Pancreas (tissue), 10 donors: ENCODE measurements around the gene NHERF1. TPM values are rescaled to one million over a fixed set of nuclear protein-coding genes. Genes with fewer than 3 reads are reported as not detected.

Experiments used
- ATAC-seq, 4 donors: fragments of 200-7000 bp; cut with Tn5 transposase; one replicate each; pipeline versions ENCODE4 v1.8.0 to v1.9.1; 2020; ENCODE audit warnings: mild to moderate bottlenecking in 4 of 4, moderate library complexity in 4 of 4
- DNase-seq, 6 donors: peaks; one replicate each; pipeline ENCODE4 v3.0.0-alpha.2; 2020
- FAIRE-seq: peaks from 2 replicates; lab custom pipeline; 2012; peaks lifted over from hg19 to GRCh38; lab: Jason Lieb, UNC
- H3K27ac ChIP-seq, 4 donors: fragments of 200-600 bp; sonication (generic); 1 replicate in 3 of 4; 2 replicates in 1 of 4; pipeline versions ENCODE4 v1.5.0 to v1.8.0; 2020
- H3K27me3 ChIP-seq, 4 donors: fragments of 200-600 bp; one replicate each; pipeline ENCODE4 v1.8.0; 2021
- H3K36me3 ChIP-seq, 3 donors: fragments of 200-600 bp; sonication (generic) in 1 of 3; one replicate each; pipeline versions ENCODE4 v1.5.0 to v1.8.0; 2020 to 2021
- H3K4me1 ChIP-seq, 3 donors: fragments of 200-600 bp; one replicate each; pipeline ENCODE4 v1.8.0; 2021
- H3K4me3 ChIP-seq, 4 donors: fragments of 200-600 bp; sonication (generic) in 2 of 4; one replicate each; pipeline versions ENCODE4 v1.5.0 to v1.8.0; 2020 to 2021
- H3K9me3 ChIP-seq, 4 donors: fragments of 200-600 bp; one replicate each; pipeline ENCODE4 v1.8.0; 2021
- WGBS, 2 donors: extraction: QIAGEN DNeasy Blood & Tissue Kit; methylation state at CpG; one replicate each; pipeline ENCODE4 v1.1.7; 2013; 5-methylcytosine and 5-hydroxymethylcytosine counted together
- intact Hi-C, 3 donors: fragments of 100-400 bp; cut with DNase I; formaldehyde crosslinking; loops; one replicate each; pipeline versions ENCODE4 v1.11.1 to v1.14.2; 2022
- polyA plus RNA-seq, 2 donors: library from polyadenylated mRNA; stranded (reverse); fragments of 200-250 nt; gene quantifications; one replicate each; pipeline ENCODE4 v1.2.3, GENCODE V29; 2013
- total RNA-seq, 6 donors: library from RNA; stranded (reverse); fragmentation: NEBNext Ultra II Directional in 4 of 6; extraction: Animal tissue kit (Norgen Biotek cat#: 25700) in 4 of 6; gene quantifications; one replicate each; pipeline versions ENCODE4 v1.2.1 to v1.2.4, GENCODE V29; 2021 to 2023
- TF ChIP-seq, protein P1 (sequence below), 4 donors: fragments of 200-600 bp; sonication (generic) in 3 of 4; IDR thresholded peaks; one replicate each; pipeline versions ENCODE4 v1.5.0 to v1.8.0; 2021; ENCODE audit warnings: antibody characterized with exemption in 4 of 4
- donor health status: healthy with polysubstance abuse.
- donor health status: DM: no; HTN: no; CAD: no; lungs with moderate emphysema.
- donor health status: DM: no; HTN: no; CAD: no.
- donor health status: control.
- donor health status: control.
- donor health status: Bipolar disorder and iron deficiency.
- donor health status: DM: yes; HTN: yes; CAD: no.
- donor health status: DM: no; HTN: no; CAD: no.
- donor health status: DM: no; HTN: no; CAD: no.
- donor health status: DM: yes; HTN: yes; CAD: no.

The NHERF1 gene
- total and polyA plus RNA-seq, 8 donors = 40.1 to 91.9 (median 56.5) TPM

DNA sequence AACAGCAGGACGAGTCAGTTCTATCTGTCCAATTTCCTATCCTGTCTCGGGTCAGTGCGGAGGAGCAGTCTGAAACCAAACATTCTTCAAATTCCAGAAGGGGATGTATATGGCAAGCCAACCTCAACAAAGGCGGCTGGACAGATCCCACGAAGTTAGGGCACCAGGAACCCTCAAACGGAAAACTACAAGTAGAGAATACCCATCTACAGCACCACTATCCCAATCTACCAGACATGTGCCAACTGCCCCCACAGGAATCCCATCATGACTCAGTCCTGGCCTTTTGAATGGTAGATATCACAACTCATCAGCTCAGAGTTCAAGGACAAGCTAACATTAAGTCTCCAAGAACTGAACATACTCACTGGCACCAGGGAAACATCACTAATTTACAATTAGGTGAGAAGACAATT is 25.5 kb downstream of the NHERF1 start:
- H3K4me3 ChIP-seq = no peak overlapping the region
- no peak overlapping the region for H3K27ac ChIP-seq
- peaks cover 0 to 19% (median 7%) of the 10 kb centered on the region in 3 donors for H3K36me3 ChIP-seq
- DNase-seq (no peak), ATAC-seq (no peak), FAIRE-seq (no peak)
- intact Hi-C loops = loop anchor here in 1 of 3 donors (5.0 kb wide), 1 partner anchor 37 kb away; the partner anchor contains the start of gene RAB37
- WGBS, 2 donors = 61 to 74% methylated on average over 6 of the region's 6 CpGs
- H3K4me1 ChIP-seq = peaks cover 16 to 38% (median 31%) of the 10 kb centered on the region in 3 donors
- TF ChIP-seq, protein P1, sequence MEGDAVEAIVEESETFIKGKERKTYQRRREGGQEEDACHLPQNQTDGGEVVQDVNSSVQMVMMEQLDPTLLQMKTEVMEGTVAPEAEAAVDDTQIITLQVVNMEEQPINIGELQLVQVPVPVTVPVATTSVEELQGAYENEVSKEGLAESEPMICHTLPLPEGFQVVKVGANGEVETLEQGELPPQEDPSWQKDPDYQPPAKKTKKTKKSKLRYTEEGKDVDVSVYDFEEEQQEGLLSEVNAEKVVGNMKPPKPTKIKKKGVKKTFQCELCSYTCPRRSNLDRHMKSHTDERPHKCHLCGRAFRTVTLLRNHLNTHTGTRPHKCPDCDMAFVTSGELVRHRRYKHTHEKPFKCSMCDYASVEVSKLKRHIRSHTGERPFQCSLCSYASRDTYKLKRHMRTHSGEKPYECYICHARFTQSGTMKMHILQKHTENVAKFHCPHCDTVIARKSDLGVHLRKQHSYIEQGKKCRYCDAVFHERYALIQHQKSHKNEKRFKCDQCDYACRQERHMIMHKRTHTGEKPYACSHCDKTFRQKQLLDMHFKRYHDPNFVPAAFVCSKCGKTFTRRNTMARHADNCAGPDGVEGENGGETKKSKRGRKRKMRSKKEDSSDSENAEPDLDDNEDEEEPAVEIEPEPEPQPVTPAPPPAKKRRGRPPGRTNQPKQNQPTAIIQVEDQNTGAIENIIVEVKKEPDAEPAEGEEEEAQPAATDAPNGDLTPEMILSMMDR (IDR thresholded peaks at IDR 0.05) = no peak
- H3K27me3 ChIP-seq = no peaks in the 10 kb centered on the region
- H3K9me3 ChIP-seq = no peaks in the 10 kb centered on the region

DNA sequence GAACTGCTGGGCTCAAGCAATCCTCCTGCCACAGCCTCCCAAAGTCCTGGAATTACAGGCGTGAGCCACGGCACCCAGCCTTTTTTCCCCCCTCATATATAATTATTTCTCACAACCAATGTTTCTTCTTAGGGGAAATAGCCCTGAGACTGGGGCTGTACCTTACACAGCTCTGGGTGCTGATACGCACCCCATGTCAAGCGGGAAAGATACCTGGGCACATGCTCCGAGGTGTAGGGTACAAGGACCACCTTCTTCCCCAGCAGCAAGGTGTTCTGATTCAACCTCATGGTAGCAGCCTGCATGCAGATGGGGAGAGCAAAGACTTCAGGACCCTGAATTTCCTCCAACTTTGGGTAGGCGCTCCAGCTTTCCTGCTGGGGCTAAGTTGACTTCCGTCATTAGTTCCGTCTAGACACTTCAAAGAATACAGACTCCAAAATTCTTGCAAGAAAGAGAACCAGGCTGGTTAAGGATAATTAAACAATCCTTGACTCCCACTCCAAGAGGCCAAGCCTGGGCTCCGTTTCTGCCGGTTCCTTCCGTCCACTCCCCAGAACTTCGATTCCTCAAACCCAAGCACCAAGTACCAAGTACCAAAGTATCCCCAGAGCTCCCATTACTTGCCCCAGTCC is 27.1 kb downstream of the NHERF1 start:
- TF ChIP-seq, protein P1 (IDR thresholded peaks at IDR 0.05) = no peak
- peak overlapping the region in 2 of 4 donors; percentile 50 to 53 for H3K27ac ChIP-seq
- DNase-seq (peak in 1 of 6 donors; percentile 13), FAIRE-seq (no peak), ATAC-seq (no peak)
- H3K4me3 ChIP-seq = peak overlapping the region; percentile 75 to 95 (median 80)
- intact Hi-C loops = no loop called here
- WGBS, 2 donors = 31 to 33% methylated on average over 12 of the region's 12 CpGs
- peaks cover 0 to 19% (median 7%) of the 10 kb centered on the region in 3 donors for H3K36me3 ChIP-seq
- peaks cover under 1 to 21% (median 15%) of the 10 kb centered on the region in 3 donors for H3K4me1 ChIP-seq
- no peaks in the 10 kb centered on the region for H3K27me3 ChIP-seq
- no peaks in the 10 kb centered on the region for H3K9me3 ChIP-seq

DNA sequence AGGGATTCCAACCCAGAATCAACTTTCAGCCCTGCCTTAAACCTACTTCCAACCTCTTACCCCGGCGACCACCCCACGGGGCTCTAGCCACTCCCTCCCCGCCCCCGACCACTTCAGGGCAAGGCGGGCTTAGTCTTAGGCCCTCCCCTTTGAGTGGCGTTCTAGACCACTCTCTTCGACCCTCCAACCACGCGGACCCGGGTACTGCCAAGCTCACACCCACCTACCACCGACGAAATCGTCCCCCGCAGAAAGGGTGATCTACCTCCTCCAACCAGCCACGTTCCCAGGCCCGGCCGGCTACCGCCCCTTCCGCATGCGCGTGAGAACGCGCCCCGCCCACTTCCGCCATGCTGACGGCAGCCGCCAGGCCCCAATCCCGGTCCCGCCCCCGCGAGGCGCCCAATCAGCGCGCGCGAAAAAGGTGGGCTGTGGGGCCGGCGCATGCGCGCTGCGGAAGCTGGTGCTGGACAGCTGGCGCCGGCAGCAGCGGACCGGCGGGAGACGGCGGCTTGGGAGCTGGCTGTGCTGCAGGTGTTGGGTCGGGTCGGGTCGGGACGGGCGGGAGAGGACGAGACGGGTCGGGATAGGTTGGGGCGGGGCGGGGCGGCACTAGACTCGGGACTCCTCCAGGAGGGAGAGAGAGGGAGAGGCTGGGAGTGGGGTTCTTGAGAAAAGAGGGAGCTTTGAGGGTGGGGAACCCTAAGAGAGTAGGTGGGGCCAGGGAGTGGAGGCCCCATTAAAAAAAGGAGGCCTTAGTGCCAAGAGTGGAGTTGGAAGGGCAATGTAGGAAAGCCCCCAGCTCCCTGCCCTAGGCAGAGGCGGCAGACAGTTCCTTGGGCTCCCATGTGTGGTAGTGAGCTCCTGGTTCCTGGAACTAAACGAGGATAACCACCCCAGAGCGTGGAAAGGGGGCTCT is 27.9 kb downstream of the NHERF1 start, which contains the start of gene NAT9:
Gene NAT9, minus strand, starts transcription at position 302 of the 919 bp plus-strand sequence. CDS start 647 bp downstream, outside the sequence.
- Histone ChIP-seq H3K27ac (peak within 1 kb of the TSS in 2 of 4 donors; percentile 50 to 53), H3K36me3 (peaks cover 0 to 19% (median 7%) of the 10 kb centered on the region in 3 donors), H3K4me1 (peaks cover 0 to 20% (median 15%) of the 10 kb centered on the region in 3 donors), H3K4me3 (peak within 1 kb of the TSS; percentile 75 to 95 (median 80)), H3K27me3 (no peaks in the 10 kb centered on the region), H3K9me3 (no peaks in the 10 kb centered on the region)
- WGBS, 2 donors = 1% methylated on average over 54 to 64 of the region's 64 CpGs
- DNase-seq = peak; percentile 96 to 100 (median 99)
- peak; percentile 96 to 99 (median 97) for ATAC-seq
- no peak for FAIRE-seq
- intact Hi-C loops = no loop called here
- TF ChIP-seq, protein P1 (IDR thresholded peaks at IDR 0.05) = no peak

DNA sequence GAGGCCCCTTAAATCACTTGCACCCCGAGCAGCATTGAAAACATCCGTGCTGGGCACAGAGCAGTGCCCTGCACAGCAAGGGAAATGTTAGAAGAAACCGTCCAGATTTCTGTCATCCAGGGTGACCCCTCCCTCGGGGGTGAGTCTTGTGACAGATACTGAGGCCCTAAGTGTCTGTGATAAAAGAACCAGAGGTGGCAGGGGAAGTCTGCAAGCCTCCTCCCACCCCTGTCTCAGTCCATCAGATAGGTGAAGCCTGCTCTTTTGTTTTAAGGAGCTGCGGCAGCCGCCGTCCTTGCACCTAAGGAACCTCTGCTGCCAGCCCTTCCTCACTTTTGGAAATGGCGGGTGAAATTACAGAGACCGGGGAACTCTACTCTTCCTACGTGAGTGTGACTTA is 28.6 kb downstream of the NHERF1 start:
- TF ChIP-seq, protein P1 (IDR thresholded peaks at IDR 0.05) = no peak
- Histone ChIP-seq H3K27me3 (no peaks in the 10 kb centered on the region), H3K4me1 (peaks cover 0 to 20% (median 15%) of the 10 kb centered on the region in 3 donors), H3K27ac (no peak overlapping the region), H3K4me3 (peak overlapping the region; percentile 75 to 95 (median 80)), H3K9me3 (no peaks in the 10 kb centered on the region), H3K36me3 (peaks cover 0 to 18% (median 6%) of the 10 kb centered on the region in 3 donors)
- FAIRE-seq (no peak), ATAC-seq (no peak), DNase-seq (peak in 1 of 6 donors; percentile 15)
- WGBS, 2 donors = 21 to 26% methylated on average over 10 of the region's 10 CpGs
- intact Hi-C loops = no loop called here
